ENCODE measurements around the gene TMEM271. TPM values are rescaled to one million over a fixed set of nuclear protein-coding genes. Genes with fewer than 3 reads are reported as not detected.

TMEM271 gene
- total RNA-seq, 4 donors from 2014 or later: not detected

DNA sequence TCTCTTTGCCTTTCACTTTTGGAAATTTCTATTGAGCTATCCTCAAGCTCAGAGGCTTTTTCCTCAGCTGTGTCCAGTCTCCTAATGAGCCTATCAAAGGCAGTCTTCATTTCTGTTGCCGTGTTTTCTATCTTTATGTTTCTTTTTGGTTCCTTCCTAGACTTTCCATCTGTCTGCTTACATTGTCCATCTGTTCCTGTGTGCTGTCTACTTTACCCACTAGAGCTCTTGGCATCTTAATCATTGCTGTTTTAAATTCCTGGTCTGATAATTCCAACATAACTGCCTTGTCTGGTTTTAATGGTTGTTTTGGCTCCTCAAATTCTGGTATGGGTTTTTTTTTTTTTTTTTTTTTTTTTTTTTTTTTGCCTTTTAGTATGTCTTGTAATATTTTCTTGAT lies 40.0 kb upstream of the TMEM271 start:
- intact Hi-C loops (cut with DNase I; ENCODE audit: low total_unique reads): no loop called here
- Histone ChIP-seq H3K4me3 (no peak overlapping the region), H3K27me3 (peaks cover 4% of the 10 kb centered on the region), H3K27ac (no peak overlapping the region), H3K4me1 (no peaks in the 10 kb centered on the region), H3K36me3 (no peaks in the 10 kb centered on the region), H3K9me3 (no peaks in the 10 kb centered on the region)
- TF ChIP-seq POLR2A (IDR thresholded peaks at IDR 0.05) (no peak), CTCF (IDR thresholded peaks at IDR 0.05) (no peak), POLR2AphosphoS5 (IDR thresholded peaks at IDR 0.05) (no peak), EP300 (IDR thresholded peaks at IDR 0.05; ENCODE audit: low read depth) (no peak)
- DNase-seq: no peak
- in situ Hi-C loops (cut with MboI; ENCODE audit: low pct_ligation_motif_present in 1 of 4, low pct_unique_long_range_greater_than_20kb in 1 of 4, low sequenced_read_pairs in 3 of 4): no loop called here
- WGBS, 2 donors (ENCODE audit: low coverage in 1 of 2): 52 to 71% methylated on average over 1 of the region's 1 CpG

DNA sequence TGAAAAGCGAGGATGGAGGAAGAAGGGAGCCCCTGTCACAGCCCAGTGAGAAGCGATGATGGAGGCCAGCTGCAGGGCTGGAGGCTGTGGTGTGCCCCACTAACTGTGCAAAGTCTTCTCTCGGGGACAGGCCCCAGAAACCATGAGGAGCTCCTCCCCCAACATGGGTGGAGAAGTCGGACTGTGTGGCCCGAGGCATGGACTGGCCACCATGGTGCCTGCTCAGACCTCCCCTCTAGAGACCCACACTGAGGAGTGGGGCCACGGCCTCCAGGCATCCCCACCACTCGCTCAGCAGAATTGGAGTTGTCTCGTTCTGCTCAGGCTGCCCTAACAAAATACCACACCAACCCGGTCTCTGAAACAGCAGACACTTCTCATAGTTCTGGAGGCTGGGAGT lies 37.0 kb upstream of the TMEM271 start:
- 80% methylated on average over 9 of the region's 9 CpGs; no CpG with 5 or more reads in 1 of the 2 donors for whole genome bisulfite sequencing, 2 donors (ENCODE audit: low coverage in 1 of 2)
- TF ChIP-seq POLR2AphosphoS5 (IDR thresholded peaks at IDR 0.05) (no peak), POLR2A (IDR thresholded peaks at IDR 0.05) (no peak), CTCF (IDR thresholded peaks at IDR 0.05) (no peak), EP300 (IDR thresholded peaks at IDR 0.05; ENCODE audit: low read depth) (no peak)
- intact Hi-C loops (cut with DNase I; ENCODE audit: low total_unique reads): no loop called here
- H3K4me3 ChIP-seq: no peak overlapping the region
- in situ Hi-C loops (cut with MboI; ENCODE audit: low pct_ligation_motif_present in 1 of 4, low pct_unique_long_range_greater_than_20kb in 1 of 4, low sequenced_read_pairs in 3 of 4): no loop called here
- no peaks in the 10 kb centered on the region for H3K4me1 ChIP-seq
- H3K27me3 ChIP-seq: peaks cover 15% of the 10 kb centered on the region
- H3K36me3 ChIP-seq: no peaks in the 10 kb centered on the region
- no peak for DNase-seq
- no peaks in the 10 kb centered on the region for H3K9me3 ChIP-seq
- H3K27ac ChIP-seq: no peak overlapping the region

DNA sequence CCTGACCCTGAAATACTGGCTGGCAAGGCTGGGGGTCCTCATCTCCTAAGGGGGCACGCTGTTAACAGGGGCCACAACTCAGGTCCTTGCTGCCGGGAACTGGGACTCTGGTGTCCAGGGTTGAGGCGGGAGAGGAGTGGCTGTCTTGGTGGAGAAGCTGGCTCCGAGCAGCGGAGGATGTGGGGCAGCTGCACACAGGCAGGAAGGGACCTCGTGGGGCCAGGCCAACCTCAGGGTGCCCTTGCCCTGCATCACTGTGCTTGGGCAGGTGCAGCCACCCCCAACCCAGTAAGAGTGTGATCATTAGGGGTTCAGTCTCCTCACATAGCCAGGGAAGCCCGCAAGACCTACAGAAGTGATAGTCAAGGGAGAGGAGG lies 36.6 kb upstream of the TMEM271 start:
- no peaks in the 10 kb centered on the region for H3K36me3 ChIP-seq
- intact Hi-C loops (cut with DNase I; ENCODE audit: low total_unique reads): no loop called here
- in situ Hi-C loops (cut with MboI; ENCODE audit: low pct_ligation_motif_present in 1 of 4, low pct_unique_long_range_greater_than_20kb in 1 of 4, low sequenced_read_pairs in 3 of 4): no loop called here
- DNase-seq: no peak
- no peaks in the 10 kb centered on the region for H3K9me3 ChIP-seq
- no peak overlapping the region for H3K4me3 ChIP-seq
- no peak overlapping the region for H3K27ac ChIP-seq
- WGBS, 2 donors (ENCODE audit: low coverage in 1 of 2): 80 to 81% methylated on average over 2 to 7 of the region's 7 CpGs
- peaks cover 19% of the 10 kb centered on the region for H3K27me3 ChIP-seq
- no peaks in the 10 kb centered on the region for H3K4me1 ChIP-seq
- no peak for TF ChIP-seq EP300 (IDR thresholded peaks at IDR 0.05; ENCODE audit: low read depth)
- TF ChIP-seq POLR2A (IDR thresholded peaks at IDR 0.05): no peak

- intact Hi-C loops (cut with DNase I; ENCODE audit: low total_unique reads): no loop called here
- whole genome bisulfite sequencing, 2 donors (ENCODE audit: low coverage in 1 of 2): 84% methylated on average over 22 of the region's 22 CpGs; no CpG with 5 or more reads in 1 of the 2 donors
Measured at GRCh38 chr4:612052-612748, 36.1 kb upstream of the TMEM271 start.

More at GRCh38 chr4:612052-612748, 36.1 kb upstream of the TMEM271 start:
- Histone ChIP-seq H3K27ac (no peak overlapping the region), H3K36me3 (no peaks in the 10 kb centered on the region), H3K4me3 (no peak overlapping the region), H3K4me1 (no peaks in the 10 kb centered on the region), H3K27me3 (peaks cover 22% of the 10 kb centered on the region), H3K9me3 (no peaks in the 10 kb centered on the region)
- TF ChIP-seq POLR2A (IDR thresholded peaks at IDR 0.05): no peak
- no peak for TF ChIP-seq CTCF (IDR thresholded peaks at IDR 0.05)
- TF ChIP-seq POLR2AphosphoS5 (IDR thresholded peaks at IDR 0.05): no peak
- TF ChIP-seq EP300 (IDR thresholded peaks at IDR 0.05; ENCODE audit: low read depth): no peak
- in situ Hi-C loops (cut with MboI; ENCODE audit: low pct_ligation_motif_present in 1 of 4, low pct_unique_long_range_greater_than_20kb in 1 of 4, low sequenced_read_pairs in 3 of 4): no loop called here
- no peak for DNase-seq

Data from transverse colon (tissue), 4 donors.